NCI-H1436 treated with DMSO at 0.1 percent for 48 hours (cell line): Measurements from ENCODE around the gene PLA2G10.
"Not testable (repeated sequence)": the region's sequence is repeated elsewhere in the genome, so short reads cannot be mapped to it uniquely, and the experiment has no call there.

Experiments
- DNase-seq: peaks from one replicate; lab custom pipeline; 2025; lab: John Stamatoyannopoulos, UW

PLA2G10 gene

GRCh38 chr16:14694129-14694528 lies at the start of gene PLA2G10:
PLA2G10 (minus strand) TSS chr16:14694308; CDS start chr16:14694229, 79 bp downstream.
- not testable (repeated sequence) for DNase-seq

- not testable (repeated sequence) for DNase-seq
Observed at GRCh38 chr16:14742273-14743128, 48.4 kb upstream of the PLA2G10 start, which contains the start of gene NPIPA2. NPIPA2 (plus strand) TSS chr16:14742533; CDS start chr16:14748066, 5,533 bp downstream.

GRCh38 chr16:14741794-14742193 lies 47.7 kb upstream of the PLA2G10 start:
- not testable (repeated sequence) for DNase-seq

GRCh38 chr16:14740832-14741385 lies 46.8 kb upstream of the PLA2G10 start:
- not testable (repeated sequence) for DNase-seq

GRCh38 chr16:14733233-14733632 lies 39.1 kb upstream of the PLA2G10 start:
- DNase-seq = not testable (repeated sequence)

- not testable (repeated sequence) for DNase-seq
Observed at GRCh38 chr16:14703156-14704011, 9.3 kb upstream of the PLA2G10 start, which contains the start of gene NPIPA3. NPIPA3 (plus strand) TSS chr16:14703411; CDS start chr16:14708944, 5,533 bp downstream.

GRCh38 chr16:14702672-14703071 lies 8.6 kb upstream of the PLA2G10 start:
- DNase-seq = not testable (repeated sequence)

GRCh38 chr16:14701859-14702258 lies 7.8 kb upstream of the PLA2G10 start:
- DNase-seq = not testable (repeated sequence)

GRCh38 chr16:14685870-14686793 lies 8.0 kb downstream of the PLA2G10 start:
- DNase-seq = not testable (repeated sequence)

- no peak for DNase-seq
Observed at GRCh38 chr16:14682121-14682520, 12.0 kb downstream of the PLA2G10 start.

GRCh38 chr16:14681115-14681514 lies 13.0 kb downstream of the PLA2G10 start:
- no peak for DNase-seq

- not testable (repeated sequence) for DNase-seq
Observed at GRCh38 chr16:14680396-14680795, 13.7 kb downstream of the PLA2G10 start.

- no peak for DNase-seq
Observed at GRCh38 chr16:14678748-14679497, 15.2 kb downstream of the PLA2G10 start.

- DNase-seq = no peak
Observed at GRCh38 chr16:14677627-14678026, 16.5 kb downstream of the PLA2G10 start.

GRCh38 chr16:14676633-14677032 lies 17.5 kb downstream of the PLA2G10 start:
- no peak for DNase-seq

- no peak for DNase-seq
Observed at GRCh38 chr16:14672403-14672971, 21.6 kb downstream of the PLA2G10 start.

- DNase-seq = no peak
Observed at GRCh38 chr16:14669776-14670175, 24.3 kb downstream of the PLA2G10 start.

- no peak for DNase-seq
Observed at GRCh38 chr16:14668556-14669223, 25.4 kb downstream of the PLA2G10 start.
